Esophagus squamous epithelium (tissue), 4 donors: ENCODE measurements around the gene SUN5.

Source experiments
- CTCF ChIP-seq, 6 experiments: fragments of 450-650 bp in 4 of 6; fragments of 200-600 bp in 2 of 6; sonication (generic) in 2 of 6; IDR thresholded peaks; one replicate each; pipeline ENCODE4 v1.5.1; 2016 to 2019; ENCODE audit warnings: antibody characterized with exemption in 6 of 6, mild to moderate bottlenecking in 4 of 6, moderate library complexity in 4 of 6
- POLR2A ChIP-seq, 4 donors: fragments of 450-650 bp; IDR thresholded peaks; one replicate each; pipeline ENCODE4 v1.6.1; 2017; ENCODE audit warnings: antibody characterized with exemption in 4 of 4, mild to moderate bottlenecking in 4 of 4, moderate library complexity in 3 of 4

- TF ChIP-seq CTCF (IDR thresholded peaks at IDR 0.05), result no peak
- TF ChIP-seq POLR2A (IDR thresholded peaks at IDR 0.05), result no peak
Measured at GRCh38 chr20:33000802-33001466, 3.3 kb downstream of the SUN5 start.
